Measurements from ENCODE around the gene MRGPRF.
A peak's percentile ranks its signal among the peaks of the same experiment; 100 is the strongest.

The MRGPRF gene

GRCh38 chr11:69018924-69019323 lies 5.9 kb upstream of the MRGPRF start:
- no peak for DNase-seq

DNA sequence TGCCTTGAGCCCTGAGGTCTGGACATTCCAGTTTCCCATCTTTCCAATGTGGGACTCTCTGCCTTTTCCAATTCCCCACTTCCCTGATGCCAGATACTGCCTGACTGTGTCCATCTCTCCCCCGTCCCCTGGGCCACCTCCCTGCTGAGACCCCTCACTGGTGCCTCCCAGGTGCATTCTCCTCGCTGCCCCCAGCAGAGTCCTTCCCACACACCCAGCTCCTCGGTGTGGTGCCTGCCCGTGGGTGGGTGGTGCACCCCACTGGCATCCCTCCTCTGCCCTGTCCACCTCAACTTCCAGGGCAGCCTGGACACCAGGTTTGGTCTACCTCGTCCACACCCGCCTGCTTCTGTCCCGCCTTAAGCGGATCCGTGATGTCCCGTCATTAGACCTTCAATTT lies 4.9 kb upstream of the MRGPRF start:
- DNase-seq = no peak

DNA sequence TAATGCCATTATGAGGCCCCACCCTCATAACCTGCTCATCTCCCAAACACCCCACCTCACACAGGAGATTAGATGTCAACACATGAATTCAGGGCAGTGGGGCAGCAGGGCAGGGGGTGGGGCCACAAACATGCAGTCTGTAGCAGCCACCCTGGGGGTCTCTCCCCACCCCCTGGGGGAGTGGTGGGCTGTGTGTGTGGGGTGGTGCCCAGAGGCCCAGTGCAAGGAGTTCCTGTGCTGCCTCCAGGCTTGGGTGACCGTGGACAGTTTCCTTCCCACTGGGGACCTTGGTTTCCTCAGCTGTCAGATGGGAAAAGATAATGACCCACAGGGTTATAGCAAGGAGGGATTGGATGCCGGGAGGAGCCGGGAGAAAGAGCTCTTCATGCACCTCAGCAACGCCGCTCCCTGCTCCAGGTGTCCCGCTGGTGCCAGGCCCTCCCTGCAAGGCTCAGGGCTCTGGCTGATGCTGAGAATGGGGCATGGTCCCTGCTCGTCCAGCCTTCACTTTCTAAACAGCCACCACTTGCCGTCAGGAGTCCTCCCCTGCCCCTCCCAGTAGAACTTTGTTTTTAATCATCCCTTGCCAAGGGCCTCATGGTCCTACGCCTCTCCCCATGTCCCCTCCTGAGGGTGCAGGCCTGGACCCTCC lies 2.0 kb upstream of the MRGPRF start:
- no peak for DNase-seq

- DNase-seq = peak; percentile 69
Observed at GRCh38 chr11:69014084-69014851, 1.2 kb upstream of the MRGPRF start.

GRCh38 chr11:69012092-69013008 lies 696 bp downstream of the MRGPRF start:
- DNase-seq = peak; percentile 48

GRCh38 chr11:69011624-69012091 lies 1.4 kb downstream of the MRGPRF start:
- peak; percentile 27 for DNase-seq

DNA sequence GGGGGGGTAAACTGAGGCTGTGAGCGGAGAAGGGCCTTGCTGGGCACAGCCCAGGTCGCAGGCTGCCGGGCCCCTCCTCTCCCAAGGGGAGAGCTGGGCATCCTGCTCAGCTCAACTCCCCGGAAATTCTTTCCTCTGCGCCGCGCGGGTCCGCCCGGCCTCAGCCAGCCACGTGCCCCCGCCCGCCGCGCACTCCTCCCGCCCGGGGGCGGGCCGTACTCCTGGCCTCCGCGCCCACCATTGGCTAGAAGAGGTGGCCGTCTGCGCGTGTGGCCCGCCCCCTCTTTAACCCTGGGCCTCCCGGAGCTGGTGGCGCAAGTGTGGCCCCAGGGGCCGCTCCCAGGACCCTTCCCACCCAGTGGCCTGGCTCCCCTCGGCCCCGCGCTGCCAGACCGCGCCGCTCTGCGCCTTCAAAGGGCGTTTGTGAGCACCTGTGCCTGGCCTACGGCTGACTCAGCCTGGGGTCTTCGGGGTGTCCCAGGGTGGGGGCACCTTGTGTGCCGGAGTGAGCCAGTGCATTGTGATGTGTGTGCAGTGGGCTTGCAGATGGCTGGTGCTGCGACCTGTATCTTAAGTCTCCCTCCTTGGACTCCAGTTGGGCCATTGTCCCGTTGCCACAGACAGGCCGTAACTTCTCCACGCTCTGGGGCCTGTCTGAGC lies 2.0 kb downstream of the MRGPRF start:
- DNase-seq = peak; percentile 88

GRCh38 chr11:69010361-69010891 lies 2.6 kb downstream of the MRGPRF start:
- peak; percentile 35 for DNase-seq

GRCh38 chr11:69009441-69010211 lies 3.4 kb downstream of the MRGPRF start:
- peak; percentile 44 for DNase-seq

- peak; percentile 88 for DNase-seq
Observed at GRCh38 chr11:69008737-69009440, 4.2 kb downstream of the MRGPRF start.

- DNase-seq = no peak
Observed at GRCh38 chr11:69007975-69008381, 5.1 kb downstream of the MRGPRF start.

DNA sequence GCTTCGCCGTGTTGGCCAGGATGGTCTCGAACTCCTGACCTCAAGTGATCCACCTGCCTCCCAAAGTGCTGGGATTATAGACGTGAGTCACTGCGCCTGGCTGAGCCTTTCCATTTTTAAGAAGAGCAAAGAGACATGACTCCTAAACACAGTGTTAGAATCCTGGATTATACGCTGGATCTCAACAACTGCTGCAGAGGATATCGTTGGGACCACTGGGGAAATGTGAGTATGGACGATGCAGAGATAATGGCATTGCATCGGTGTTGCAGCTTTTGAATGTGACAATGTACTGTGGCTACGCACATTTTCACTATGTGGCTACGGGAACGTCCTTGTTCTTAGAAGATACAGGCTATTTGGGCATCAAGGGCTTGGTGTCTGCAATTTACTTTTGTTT lies 6.2 kb downstream of the MRGPRF start:
- no peak for DNase-seq

GRCh38 chr11:69005631-69006368 lies 7.2 kb downstream of the MRGPRF start:
- no peak for DNase-seq

GRCh38 chr11:69005183-69005630 lies 7.8 kb downstream of the MRGPRF start:
- no peak for DNase-seq

DNA sequence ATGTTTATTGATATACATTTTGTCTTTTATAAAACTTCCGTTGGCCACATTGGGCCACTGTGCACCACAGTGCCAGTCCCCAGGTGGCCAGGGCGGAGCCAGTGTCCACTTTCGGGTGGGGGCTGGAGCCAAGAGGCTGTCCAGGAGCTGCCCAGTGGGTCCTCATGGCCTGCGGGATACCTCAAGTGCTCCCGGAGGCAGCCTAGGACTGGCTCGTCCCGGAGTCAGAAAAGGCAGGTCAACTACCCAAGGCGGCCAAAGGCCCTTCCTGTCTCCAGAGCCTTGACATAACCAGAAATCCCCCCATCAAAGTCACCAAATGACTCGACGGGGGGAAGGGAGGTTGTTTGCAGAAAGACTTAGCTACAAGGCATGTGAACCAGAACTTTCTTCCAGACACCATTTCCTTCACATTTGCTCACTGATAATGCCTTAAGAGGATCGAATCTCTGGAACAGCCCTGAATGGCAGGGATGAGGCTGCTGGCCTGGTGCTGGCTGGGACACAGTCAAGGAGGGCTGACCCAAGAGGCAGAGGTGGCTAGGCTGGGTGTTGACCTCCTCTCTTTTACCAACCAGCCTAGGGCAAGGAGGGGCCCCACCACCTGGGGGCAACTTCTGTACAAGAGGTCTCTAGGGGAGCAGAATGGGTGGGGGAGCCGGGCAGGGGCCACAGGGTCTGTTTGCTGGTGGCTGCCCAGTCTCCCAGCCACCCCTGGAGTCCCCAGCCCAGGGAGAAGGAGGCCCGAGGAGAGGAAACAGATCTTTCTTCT lies 8.4 kb downstream of the MRGPRF start:
- no peak for DNase-seq

- no peak for DNase-seq
Observed at GRCh38 chr11:69003866-69004367, 9.1 kb downstream of the MRGPRF start.

GRCh38 chr11:69003301-69003865 lies 9.7 kb downstream of the MRGPRF start:
- DNase-seq = no peak

DNA sequence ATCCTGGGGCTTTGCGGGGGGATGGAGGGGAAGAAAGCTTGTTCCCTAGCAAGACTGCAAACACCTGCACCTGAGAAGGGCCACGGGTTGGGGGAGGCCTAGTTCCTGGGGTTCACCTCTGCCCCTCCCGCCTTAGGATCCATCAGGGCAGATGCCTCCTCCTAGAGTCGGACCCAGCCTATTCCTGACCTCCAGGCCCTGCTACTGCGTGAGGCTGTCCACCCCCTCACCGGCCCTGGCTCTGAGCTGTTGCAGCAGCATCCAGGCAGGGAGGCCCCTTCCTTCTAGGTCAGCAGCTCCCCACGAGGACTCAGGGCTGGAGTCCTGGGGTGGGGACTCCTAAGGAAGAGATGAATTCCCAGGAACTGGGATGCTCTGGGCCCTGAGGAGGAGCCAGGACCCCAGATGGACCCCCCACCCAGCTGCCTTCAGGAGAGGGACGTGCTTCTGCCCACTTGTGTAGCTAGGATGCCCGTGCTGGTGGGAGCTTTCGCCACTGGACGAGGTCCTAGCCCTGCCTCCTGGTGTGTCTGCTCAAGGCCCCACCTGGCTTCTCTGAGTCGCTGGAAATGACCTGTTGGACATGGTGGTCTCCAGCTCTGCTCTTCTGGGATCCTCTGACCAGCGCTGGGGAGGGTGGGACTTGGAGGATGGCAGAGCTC lies 10.3 kb downstream of the MRGPRF start:
- DNase-seq = no peak
